ENCODE measurements around the gene GPR75. TPM values are rescaled to one million over a fixed set of nuclear protein-coding genes. Genes with fewer than 3 reads are reported as not detected.
"Not testable (repeated sequence)": the region's sequence is repeated elsewhere in the genome, so short reads cannot be mapped to it uniquely, and the experiment has no call there.

GPR75 gene
- total RNA-seq, 4 donors from 2014 or later: 0.29 to 6.3 (median 2.1) TPM; not detected in 1

DNA sequence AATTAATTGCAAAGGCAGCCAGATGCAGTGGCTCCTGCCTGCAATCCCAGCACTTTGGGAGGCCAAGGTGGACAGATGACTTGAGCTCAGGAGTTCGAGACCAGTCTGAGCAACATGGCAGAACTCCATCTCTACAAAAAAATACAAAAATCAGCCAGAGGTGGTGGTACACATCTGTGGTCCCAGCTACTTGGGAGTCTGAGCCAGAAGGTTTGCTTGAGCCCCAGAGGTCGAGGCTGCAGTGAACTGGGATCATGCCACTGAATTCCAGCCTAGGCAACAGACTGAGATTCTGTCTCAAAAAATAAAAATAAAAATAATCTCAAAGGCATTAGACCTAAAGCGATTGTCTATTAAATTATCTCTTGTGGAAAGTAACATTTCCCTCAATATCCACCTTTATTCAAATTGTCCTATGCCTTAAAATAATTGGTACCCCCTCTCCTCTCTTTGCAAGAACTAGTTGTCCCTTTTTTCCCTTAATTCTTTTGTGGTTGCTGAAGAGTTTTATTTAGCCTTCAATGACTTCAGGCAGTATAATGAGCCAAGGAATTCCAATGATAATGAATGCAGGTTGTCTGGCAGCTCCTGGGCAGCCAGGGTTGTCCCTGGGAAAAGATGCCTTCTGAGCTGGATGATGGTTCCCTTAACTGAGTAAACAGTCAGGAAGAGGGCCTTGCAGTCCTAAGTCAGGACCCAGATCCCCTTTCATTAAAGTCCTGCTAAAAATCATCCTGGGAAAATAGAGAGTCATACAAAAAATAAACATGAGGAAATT, 32.2 kb downstream of the GPR75 start:
- Histone ChIP-seq H3K27ac (no peak overlapping the region), H3K27me3 (no peaks in the 10 kb centered on the region), H3K4me1 (no peaks in the 10 kb centered on the region), H3K4me3 (no peak overlapping the region), H3K36me3 (no peaks in the 10 kb centered on the region), H3K9me3 (no peaks in the 10 kb centered on the region)
- no peak for TF ChIP-seq POLR2A (IDR thresholded peaks at IDR 0.05)
- TF ChIP-seq, protein P1, sequence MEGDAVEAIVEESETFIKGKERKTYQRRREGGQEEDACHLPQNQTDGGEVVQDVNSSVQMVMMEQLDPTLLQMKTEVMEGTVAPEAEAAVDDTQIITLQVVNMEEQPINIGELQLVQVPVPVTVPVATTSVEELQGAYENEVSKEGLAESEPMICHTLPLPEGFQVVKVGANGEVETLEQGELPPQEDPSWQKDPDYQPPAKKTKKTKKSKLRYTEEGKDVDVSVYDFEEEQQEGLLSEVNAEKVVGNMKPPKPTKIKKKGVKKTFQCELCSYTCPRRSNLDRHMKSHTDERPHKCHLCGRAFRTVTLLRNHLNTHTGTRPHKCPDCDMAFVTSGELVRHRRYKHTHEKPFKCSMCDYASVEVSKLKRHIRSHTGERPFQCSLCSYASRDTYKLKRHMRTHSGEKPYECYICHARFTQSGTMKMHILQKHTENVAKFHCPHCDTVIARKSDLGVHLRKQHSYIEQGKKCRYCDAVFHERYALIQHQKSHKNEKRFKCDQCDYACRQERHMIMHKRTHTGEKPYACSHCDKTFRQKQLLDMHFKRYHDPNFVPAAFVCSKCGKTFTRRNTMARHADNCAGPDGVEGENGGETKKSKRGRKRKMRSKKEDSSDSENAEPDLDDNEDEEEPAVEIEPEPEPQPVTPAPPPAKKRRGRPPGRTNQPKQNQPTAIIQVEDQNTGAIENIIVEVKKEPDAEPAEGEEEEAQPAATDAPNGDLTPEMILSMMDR (IDR thresholded peaks at IDR 0.05): no peak
- DNase-seq: no peak
- intact Hi-C loops (cut with DNase I; ENCODE audit: low total_unique reads): no loop called here

DNA sequence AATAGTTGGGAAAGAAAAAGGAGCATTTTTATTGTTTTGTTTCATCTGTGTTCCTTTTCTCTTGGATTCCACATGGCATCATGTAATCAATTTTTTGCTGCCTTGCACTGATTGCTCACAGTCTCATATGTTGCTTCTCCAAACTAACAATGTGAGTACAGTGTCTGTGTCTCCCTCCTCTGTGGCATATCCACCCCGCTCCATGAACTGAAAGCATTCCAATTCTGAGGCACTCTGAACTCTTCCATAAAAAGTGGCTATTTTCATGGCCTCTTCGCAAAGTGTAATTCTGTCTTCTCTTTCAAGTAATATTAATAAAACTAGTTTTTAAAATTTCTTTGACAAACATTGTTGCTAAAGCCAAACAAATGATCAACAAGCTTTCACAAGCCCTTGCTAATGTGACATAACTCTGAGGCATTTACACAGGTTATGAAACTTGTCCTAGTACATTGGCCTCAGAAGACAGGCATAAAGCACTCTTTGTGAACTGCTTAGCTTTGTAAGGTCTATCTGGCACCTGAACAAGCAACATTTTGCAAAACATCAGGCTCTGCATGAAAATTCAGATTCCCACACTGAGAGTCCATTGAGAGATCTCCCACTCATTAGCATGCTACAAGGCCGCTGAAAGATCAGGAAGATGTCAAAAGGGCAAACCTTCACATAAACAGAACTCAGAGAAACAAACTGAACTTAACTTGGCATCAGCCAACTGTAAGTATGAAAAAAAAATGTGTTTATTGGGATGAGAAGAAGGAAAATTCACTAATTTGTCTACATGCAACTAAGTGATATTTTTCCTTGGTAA, 33.0 kb downstream of the GPR75 start:
- H3K9me3 ChIP-seq: no peaks in the 10 kb centered on the region
- no peaks in the 10 kb centered on the region for H3K27me3 ChIP-seq
- H3K4me1 ChIP-seq: no peaks in the 10 kb centered on the region
- no peaks in the 10 kb centered on the region for H3K36me3 ChIP-seq
- no peak overlapping the region for H3K4me3 ChIP-seq
- no peak overlapping the region for H3K27ac ChIP-seq
- intact Hi-C loops (cut with DNase I; ENCODE audit: low total_unique reads): no loop called here
- TF ChIP-seq POLR2A (IDR thresholded peaks at IDR 0.05): no peak
- DNase-seq: no peak

DNA sequence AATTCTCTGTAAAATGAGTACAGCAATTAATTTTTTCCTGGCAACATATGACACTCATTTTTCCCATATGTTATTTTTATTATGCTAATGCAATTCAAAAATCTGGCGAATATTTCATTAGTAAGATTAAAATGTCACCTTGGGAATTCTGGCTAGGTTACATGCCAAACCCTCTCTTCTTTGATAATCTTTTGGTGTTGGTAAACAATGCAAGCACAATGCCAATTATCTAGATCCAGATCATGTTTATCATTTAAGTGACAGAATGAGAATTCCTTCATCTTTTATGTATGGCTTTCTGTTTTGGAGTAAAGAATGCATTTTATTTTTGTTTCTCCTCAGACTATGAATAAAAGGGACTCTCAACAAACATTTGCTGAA, 33.7 kb downstream of the GPR75 start:
- no peaks in the 10 kb centered on the region for H3K9me3 ChIP-seq
- no peaks in the 10 kb centered on the region for H3K4me1 ChIP-seq
- no peak overlapping the region for H3K4me3 ChIP-seq
- H3K27me3 ChIP-seq: no peaks in the 10 kb centered on the region
- H3K36me3 ChIP-seq: no peaks in the 10 kb centered on the region
- H3K27ac ChIP-seq: no peak overlapping the region
- TF ChIP-seq, protein P1 (IDR thresholded peaks at IDR 0.05): no peak
- no peak for TF ChIP-seq POLR2A (IDR thresholded peaks at IDR 0.05)
- DNase-seq: no peak
- intact Hi-C loops (cut with DNase I; ENCODE audit: low total_unique reads): no loop called here

DNA sequence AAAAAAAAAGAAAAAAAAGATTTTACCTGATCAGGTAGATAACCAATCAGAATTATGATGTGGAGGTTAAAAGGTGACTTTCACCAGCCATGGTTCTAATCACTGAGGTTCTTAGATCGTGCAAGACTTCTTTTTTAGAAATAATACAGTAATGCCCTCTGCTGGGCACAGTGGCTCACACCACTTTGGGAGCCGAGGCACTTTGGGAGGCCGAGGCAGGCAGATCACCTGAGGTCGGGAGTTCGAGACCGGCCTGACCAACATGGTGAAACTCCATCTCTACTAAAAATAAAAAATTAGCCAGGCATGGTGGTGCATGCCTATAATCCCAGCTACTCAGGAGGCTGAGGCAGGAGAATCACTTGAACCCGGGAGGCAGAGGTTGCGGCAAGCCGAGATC, 36.1 kb downstream of the GPR75 start:
- H3K36me3 ChIP-seq; DNase-seq; H3K4me1 ChIP-seq; H3K27ac ChIP-seq; H3K4me3 ChIP-seq; H3K27me3 ChIP-seq; H3K9me3 ChIP-seq; intact Hi-C loops (cut with DNase I; ENCODE audit: low total_unique reads): not testable (repeated sequence)

DNA sequence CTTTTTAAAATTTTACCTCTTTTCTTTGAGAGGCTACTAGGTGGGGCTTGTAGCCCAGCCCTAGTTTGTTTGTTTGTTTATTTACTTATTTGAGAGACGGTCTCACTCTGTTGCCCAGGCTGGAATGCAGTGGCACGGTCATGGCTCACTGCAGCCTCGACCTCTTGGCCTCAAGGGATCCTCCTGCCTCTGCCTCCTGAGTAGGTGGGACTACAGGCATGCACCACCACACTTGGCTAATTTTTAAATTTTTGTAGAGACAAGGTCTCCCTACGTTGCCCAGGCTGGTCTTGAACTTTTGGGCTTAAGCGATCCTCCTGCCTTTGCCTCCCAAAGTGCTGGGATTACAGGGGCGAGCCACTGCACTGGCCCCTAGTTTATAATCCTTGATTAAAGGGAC, 38.0 kb downstream of the GPR75 start:
- TF ChIP-seq POLR2A (IDR thresholded peaks at IDR 0.05): no peak
- TF ChIP-seq, protein P1 (IDR thresholded peaks at IDR 0.05): no peak
- intact Hi-C loops (cut with DNase I; ENCODE audit: low total_unique reads): no loop called here
- DNase-seq: no peak

DNA sequence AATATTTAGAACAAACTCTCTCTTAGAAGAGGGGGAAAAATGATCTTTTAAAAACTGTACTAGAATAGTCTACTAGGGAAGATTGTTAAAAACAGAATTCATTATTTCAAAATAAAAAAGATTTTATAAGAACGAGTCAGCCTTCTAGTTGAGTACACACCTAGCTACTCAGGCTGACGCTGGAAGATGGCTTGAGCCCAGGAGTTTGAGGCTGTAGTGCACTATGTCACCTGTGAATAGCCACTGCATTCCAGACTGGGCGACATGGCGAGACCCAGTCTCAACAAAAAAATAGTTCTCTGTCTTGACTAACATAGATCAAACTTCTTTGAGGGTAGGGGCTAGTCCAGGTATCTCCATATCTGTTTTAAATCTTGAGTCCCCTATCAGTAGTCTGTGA, 39.1 kb downstream of the GPR75 start:
- Histone ChIP-seq H3K4me1 (no peaks in the 10 kb centered on the region), H3K4me3 (no peak overlapping the region), H3K36me3 (no peaks in the 10 kb centered on the region), H3K27me3 (no peaks in the 10 kb centered on the region), H3K27ac (no peak overlapping the region), H3K9me3 (no peaks in the 10 kb centered on the region)
- DNase-seq: no peak
- intact Hi-C loops (cut with DNase I; ENCODE audit: low total_unique reads): no loop called here
- TF ChIP-seq POLR2A (IDR thresholded peaks at IDR 0.05): no peak
- TF ChIP-seq, protein P1 (IDR thresholded peaks at IDR 0.05): no peak

More for the DNA sequence above, 38.0 kb downstream of the GPR75 start:
- no peaks in the 10 kb centered on the region for H3K27me3 ChIP-seq
- no peak overlapping the region for H3K4me3 ChIP-seq
- no peaks in the 10 kb centered on the region for H3K36me3 ChIP-seq
- H3K4me1 ChIP-seq: no peaks in the 10 kb centered on the region
- no peaks in the 10 kb centered on the region for H3K9me3 ChIP-seq
- H3K27ac ChIP-seq: no peak overlapping the region

Measured in uterus (tissue), 4 donors.